Measurements from ENCODE around the gene CTNNBL1.

Gene CTNNBL1

GRCh38 chr20:37903317-37904007 lies 209.6 kb downstream of the CTNNBL1 start:
- DNase-seq = no peak

GRCh38 chr20:37904008-37904642 lies 210.3 kb downstream of the CTNNBL1 start:
- no peak for DNase-seq

- DNase-seq = no peak
These were observed 211.1 kb downstream of the CTNNBL1 start for GRCh38 chr20:37904845-37905373.

DNA sequence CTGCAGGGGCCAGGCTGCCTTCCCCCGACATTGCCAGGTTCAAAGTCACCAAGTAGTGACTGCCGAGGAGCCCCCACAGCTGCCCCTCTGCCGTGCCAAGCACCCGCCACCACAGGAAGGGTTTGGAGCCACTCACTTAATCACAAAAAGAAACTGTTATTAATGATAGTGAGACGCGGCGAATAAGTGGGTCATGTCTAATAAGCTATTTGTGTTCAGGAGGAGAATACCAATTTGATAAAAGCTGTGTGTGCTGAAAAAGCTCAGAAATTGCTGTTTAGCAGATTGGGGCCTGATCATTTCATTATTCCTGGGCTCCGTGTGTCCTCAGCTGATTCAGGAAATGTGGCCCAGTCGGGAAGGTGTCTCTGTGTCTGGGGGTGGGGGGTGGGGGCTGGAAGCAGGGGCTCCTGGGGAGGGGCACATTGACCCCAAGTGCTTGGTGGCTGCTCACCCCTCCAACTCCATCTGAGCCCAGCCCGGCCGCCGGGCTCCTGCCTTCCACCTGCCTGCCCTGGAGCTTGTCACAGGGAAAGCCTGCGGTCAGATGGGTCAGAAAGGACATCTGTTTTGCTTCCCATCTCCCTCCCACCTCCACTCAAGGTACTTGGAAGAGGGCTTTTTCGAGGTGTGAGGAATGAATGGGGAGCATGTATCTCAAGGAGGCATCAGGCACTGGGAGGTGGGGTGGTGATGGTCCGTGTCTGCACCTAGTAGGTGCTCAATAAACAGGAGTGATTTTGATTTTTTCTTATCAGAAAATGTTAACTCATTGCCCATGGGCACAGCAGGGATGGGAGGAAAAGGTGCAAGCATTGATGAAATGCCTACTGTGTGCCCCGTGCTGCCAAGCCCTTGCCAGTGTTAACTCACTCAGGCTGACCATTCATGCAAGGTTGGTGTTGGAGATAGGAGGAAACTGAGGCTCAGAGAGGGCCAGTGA lies 212.1 kb downstream of the CTNNBL1 start:
- DNase-seq = no peak

- DNase-seq = no peak
These were observed 213.5 kb downstream of the CTNNBL1 start for GRCh38 chr20:37907330-37907676.

DNA sequence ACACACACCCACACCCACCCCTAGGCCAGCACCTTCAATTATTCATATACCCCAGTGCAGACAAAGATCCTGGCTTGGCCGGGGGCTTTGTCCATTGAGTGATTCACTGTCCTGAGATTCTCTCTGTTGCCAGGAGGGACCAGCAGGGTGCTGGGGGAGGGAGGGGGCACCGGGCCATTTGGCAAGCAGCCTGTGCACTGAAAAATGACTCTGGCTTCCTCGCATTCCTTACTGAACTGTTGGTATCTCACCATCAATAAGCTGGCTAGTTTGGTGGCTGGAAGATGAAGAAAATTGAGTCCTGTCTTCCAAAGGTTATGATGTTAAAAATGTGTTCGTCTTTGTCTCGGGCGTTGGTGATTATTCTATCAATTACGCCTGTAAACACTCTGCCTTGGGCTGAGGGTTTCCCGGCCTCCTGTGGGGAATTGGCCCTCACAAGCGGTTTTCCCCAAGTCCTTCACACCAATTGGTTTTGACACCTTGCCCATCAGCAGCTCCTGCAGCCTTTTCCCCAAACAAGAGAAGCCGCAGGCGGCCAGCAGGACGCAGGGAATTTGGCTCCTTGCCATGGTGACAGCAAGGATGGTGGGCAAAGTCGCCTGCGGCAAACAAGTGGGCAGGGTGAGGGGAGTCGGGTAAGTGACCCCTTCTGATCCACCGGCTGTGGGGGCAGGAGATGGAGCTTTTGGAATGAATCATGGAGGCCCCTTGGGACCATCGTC lies 214.0 kb downstream of the CTNNBL1 start:
- DNase-seq = no peak

DNA sequence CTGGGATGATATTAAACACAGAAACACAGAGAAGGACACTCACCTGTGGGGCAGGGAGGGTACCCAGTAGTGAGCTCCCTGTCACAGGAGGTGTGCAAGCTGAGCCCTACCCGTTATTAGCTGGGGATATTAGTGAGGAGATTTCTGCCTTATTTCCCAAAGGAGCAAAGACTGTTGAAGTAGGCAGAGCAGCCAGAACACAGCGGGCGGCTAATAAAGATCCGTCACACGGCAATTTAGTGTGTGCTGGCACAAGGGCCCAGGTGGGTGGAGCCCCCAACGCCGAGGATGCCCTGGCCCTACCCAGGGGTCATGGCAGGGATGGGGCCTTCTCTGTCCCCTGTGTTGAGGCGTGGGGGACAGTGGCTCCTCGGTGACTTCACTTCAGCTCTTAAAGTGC lies 217.4 kb downstream of the CTNNBL1 start:
- DNase-seq = no peak

DNA sequence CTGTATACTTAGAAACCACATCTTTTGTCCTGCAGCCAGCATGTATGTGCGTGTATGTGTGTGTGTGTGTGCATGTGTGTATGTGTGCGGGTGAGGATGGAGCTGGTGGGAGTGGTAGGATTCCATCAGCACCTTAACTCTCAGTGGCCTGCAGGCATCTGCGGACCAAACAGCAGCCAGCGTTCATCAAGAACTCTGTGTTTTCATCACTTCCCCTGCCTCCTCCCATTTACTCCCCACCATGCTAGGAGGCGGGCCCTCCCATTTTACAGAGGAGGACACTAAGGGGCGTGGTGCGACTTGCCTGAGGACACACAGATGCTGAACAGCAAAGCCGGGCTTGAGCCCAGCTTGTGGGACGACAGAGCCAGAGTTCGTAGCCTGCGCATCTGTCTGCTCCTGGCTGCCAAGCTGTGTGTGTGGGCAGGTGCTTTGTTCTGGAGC lies 218.0 kb downstream of the CTNNBL1 start:
- peak in 1 of 5 donors; percentile 29 for DNase-seq

DNA sequence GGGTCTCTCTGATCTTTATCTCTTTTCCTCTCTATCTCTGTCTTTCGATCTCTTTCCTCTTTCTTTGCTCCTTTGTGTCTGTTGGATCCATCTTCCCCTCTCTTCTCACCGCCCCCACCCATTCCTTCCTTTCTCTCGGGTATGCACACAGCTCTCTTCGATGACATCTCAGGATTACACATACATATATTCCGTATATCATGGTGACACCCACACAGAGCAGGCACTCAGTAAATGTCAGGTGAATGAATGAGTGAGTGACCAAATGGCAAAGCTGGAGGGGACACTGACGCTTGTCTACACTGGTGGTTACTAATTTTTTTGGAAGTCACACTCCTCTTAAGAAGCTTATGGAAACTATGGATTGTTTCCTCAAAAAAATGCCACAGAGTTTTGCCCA lies 219.0 kb downstream of the CTNNBL1 start:
- DNase-seq = no peak

GRCh38 chr20:37913567-37914366 lies 219.9 kb downstream of the CTNNBL1 start:
- no peak for DNase-seq

- DNase-seq = no peak
These were observed 220.5 kb downstream of the CTNNBL1 start for GRCh38 chr20:37914367-37914671.

- peak in 1 of 5 donors; percentile 45 for DNase-seq
These were observed 221.0 kb downstream of the CTNNBL1 start for GRCh38 chr20:37914672-37915433.

DNA sequence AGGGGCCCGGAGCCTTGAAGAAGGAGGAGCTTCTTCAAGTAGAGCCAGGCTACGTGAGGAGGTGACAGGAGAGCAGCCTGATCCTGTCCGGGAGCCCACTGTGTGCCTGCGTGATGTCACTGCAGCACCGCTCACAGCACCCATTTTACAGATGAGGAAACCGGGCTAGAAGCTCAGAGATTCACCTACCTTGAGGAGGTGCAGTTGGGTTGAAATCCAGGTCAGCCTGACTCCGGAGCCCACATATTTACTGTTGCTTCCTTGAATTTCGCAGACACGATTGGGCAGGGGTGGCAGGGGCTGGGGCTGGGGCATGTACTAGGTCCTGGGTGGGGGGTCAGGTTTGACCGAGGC lies 221.6 kb downstream of the CTNNBL1 start:
- no peak for DNase-seq

GRCh38 chr20:37915800-37916570 lies 222.2 kb downstream of the CTNNBL1 start:
- DNase-seq = no peak

GRCh38 chr20:37917461-37917860 lies 223.6 kb downstream of the CTNNBL1 start:
- DNase-seq = no peak

DNA sequence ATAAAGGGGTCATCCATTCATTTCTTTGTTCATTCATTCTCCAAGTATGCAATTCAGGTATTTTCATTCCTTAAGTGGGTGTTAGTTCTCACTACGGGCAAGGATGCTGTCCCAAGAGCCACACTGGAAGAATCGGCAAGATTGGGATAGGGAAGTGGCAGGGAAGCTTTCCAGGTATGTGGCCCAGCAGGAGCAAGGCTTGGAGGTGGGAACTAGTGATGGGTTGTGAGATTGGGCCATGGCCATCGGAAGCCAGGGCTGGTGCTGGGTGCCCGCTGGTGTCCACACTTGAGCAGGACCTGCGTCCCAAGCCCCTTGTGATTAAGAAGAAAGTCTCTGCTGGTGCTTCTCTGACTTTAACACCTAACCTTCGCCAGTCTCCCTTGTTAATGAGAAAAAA lies 224.2 kb downstream of the CTNNBL1 start:
- DNase-seq = no peak

DNA sequence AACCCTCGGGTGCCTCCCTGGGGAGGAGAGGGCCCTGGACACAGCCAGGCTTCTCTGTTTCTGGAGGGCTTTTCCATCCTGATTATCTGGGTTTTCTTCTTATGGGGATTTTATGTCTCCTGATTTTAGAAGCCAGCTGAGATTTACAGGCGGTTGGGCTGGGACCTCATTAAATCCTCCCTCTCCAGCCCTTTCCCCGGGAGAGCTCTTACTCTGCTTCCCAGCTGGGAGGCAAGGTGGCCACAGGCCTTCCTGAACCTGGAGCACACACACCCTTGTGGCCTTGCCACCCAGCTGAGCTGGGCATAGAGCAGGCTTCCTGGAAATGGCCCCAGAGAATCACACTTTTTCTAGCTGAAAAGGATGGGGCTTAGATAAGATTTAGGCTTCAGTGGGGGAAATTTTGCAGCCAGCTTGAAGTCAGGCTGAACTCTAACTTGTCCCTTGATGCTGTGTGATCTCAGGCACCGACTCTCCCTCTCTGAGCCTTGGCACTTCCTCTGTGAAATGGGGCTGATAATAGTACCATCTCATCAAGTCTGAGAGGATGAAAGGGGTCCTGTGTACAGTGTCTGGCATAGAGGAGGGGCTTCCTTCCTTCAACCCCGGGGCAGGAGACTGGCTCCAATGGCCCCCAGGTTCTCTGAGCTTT lies 225.7 kb downstream of the CTNNBL1 start:
- no peak for DNase-seq

- DNase-seq = peak in 1 of 5 donors; percentile 34
These were observed 226.4 kb downstream of the CTNNBL1 start for GRCh38 chr20:37920270-37920669.

- DNase-seq = no peak
These were observed 227.0 kb downstream of the CTNNBL1 start for GRCh38 chr20:37920679-37921322.
